ENCODE data around the gene NTHL1. TPM values are rescaled to one million over a fixed set of nuclear protein-coding genes. Genes with fewer than 3 reads are reported as not detected.

NTHL1 gene
- total and polyA plus RNA-seq, 2 donors (not counting 3 experiments of a cell fraction or from before 2014, with no cell fraction given), result 39.8 to 65.8 TPM

- CTCF ChIA-PET, result interaction anchor here (1.2 kb wide), 1 partner anchor 62 kb away, joined by 4 read pairs; no protein-coding TSS in a partner anchor
- Histone ChIP-seq H2AFZ (ENCODE audit: low read depth, low read length) (no peak overlapping the region), H3K36me3 (ENCODE audit: control insufficient read depth in 2 of 2, extremely low read depth in 1 of 2, insufficient read depth in 2 of 2, low read length in 2 of 2) (peaks cover 2 to 59% of the 10 kb centered on the region in 2 experiments), H3K79me2 (ENCODE audit: control insufficient read depth, insufficient read depth, low read length) (no peaks in the 10 kb centered on the region), H3K27ac (ENCODE audit: insufficient read depth, low read depth, low read length) (no peak overlapping the region), H3K4me3 (replicated peaks in 1 of 3; ENCODE audit: insufficient read depth in 1 of 3, low read depth in 1 of 3, low read length in 3 of 3) (no peak overlapping the region), H3K9ac (replicated peaks; ENCODE audit: extremely low read depth, insufficient read depth, low read length) (no peak overlapping the region), H3K9me1 (replicated peaks; ENCODE audit: control insufficient read depth, extremely low read depth, insufficient read depth, low read length) (no peaks in the 10 kb centered on the region), H3K4me1 (ENCODE audit: control insufficient read depth, extremely low read depth, insufficient read depth, low read length) (no peaks in the 10 kb centered on the region), H3K9me3 (replicated peaks; ENCODE audit: control insufficient read depth, insufficient read depth, low read length) (no peaks in the 10 kb centered on the region), H3K4me2 (ENCODE audit: insufficient read depth, low read length) (no peak overlapping the region), H3K27me3 (ENCODE audit: control insufficient read depth in 2 of 2, insufficient read depth in 2 of 2, low read length in 2 of 2) (no peaks in the 10 kb centered on the region), H4K20me1 (replicated peaks; ENCODE audit: control insufficient read depth, extremely low read depth, insufficient read depth, low read length) (no peaks in the 10 kb centered on the region)
- intact Hi-C loops (cut with micrococcal nuclease), result no loop called here
- POLR2A ChIA-PET, result no interaction called here
- dilution Hi-C loops (cut with MboI; ENCODE audit: extremely low pct_ligation_motif_present, low sequenced_read_pairs), result no loop called here
- no peak for TF ChIP-seq POLR2AphosphoS5 (IDR thresholded peaks at IDR 0.05; ENCODE audit: insufficient read depth, low read depth, low read length)
- no peak for TF ChIP-seq POLR2A (IDR thresholded peaks at IDR 0.05; ENCODE audit: low read depth, low read length)
- no peak for TF ChIP-seq EZH2 (IDR thresholded peaks at IDR 0.05; ENCODE audit: borderline replicate concordance, low read depth, low read length, severe bottlenecking)
- no peak for TF ChIP-seq MAX (IDR thresholded peaks at IDR 0.05; ENCODE audit: insufficient read depth, insufficient read length)
- TF ChIP-seq MYC (IDR thresholded peaks at IDR 0.05; ENCODE audit: low read depth, low read length), result no peak
- TF ChIP-seq FOS (IDR thresholded peaks at IDR 0.05; ENCODE audit: borderline replicate concordance, insufficient read depth, low read length), result no peak
- TF ChIP-seq GATA2 (IDR thresholded peaks at IDR 0.05; ENCODE audit: insufficient read depth, insufficient read length, low read depth, low read length), result no peak
- TF ChIP-seq JUN (IDR thresholded peaks at IDR 0.05; ENCODE audit: borderline replicate concordance, insufficient read depth, insufficient read length, low read depth), result no peak
- no peak for TF ChIP-seq CTCF (IDR thresholded peaks at IDR 0.05; ENCODE audit: extremely low read depth in 1 of 2, insufficient read depth in 1 of 2, low read depth in 1 of 2, low read length in 2 of 2)
- FAIRE-seq (no peak), DNase-seq (ENCODE audit: low read depth, low spot score) (no peak)
- BruUV-seq (replicated peaks), result no TSS peak
Observed at GRCh38 chr16:2078691-2079090, 31.1 kb upstream of the NTHL1 start.

Measured in endothelial cell of umbilical vein (primary cell).